COR-L47 (cell line): ENCODE results near the gene PODXL2.
"Not testable (repeated sequence)": the region's sequence is repeated elsewhere in the genome, so short reads cannot be mapped to it uniquely, and the experiment has no call there.

ENCODE experiments used
- DNase-seq: peaks from one replicate; lab custom pipeline; 2025; lab: John Stamatoyannopoulos, UW

PODXL2 gene

GRCh38 chr3:127676456-127676855, 47.5 kb downstream of the PODXL2 start:
- DNase-seq: no peak

GRCh38 chr3:127676921-127677351, 48.0 kb downstream of the PODXL2 start:
- DNase-seq: no peak

GRCh38 chr3:127677541-127678314, 48.7 kb downstream of the PODXL2 start:
- DNase-seq: no peak

GRCh38 chr3:127678315-127678599, 49.3 kb downstream of the PODXL2 start:
- DNase-seq: no peak

GRCh38 chr3:127678611-127679533, 49.9 kb downstream of the PODXL2 start:
- no peak for DNase-seq

GRCh38 chr3:127679534-127680145, 50.7 kb downstream of the PODXL2 start:
- no peak for DNase-seq

- DNase-seq: no peak
Measured at GRCh38 chr3:127680146-127680661, 51.2 kb downstream of the PODXL2 start.

GRCh38 chr3:127680798-127681221, 51.8 kb downstream of the PODXL2 start:
- DNase-seq: no peak

GRCh38 chr3:127682175-127682554, 53.2 kb downstream of the PODXL2 start:
- not testable (repeated sequence) for DNase-seq

GRCh38 chr3:127682561-127682960, 53.6 kb downstream of the PODXL2 start:
- no peak for DNase-seq

- DNase-seq: no peak
Measured at GRCh38 chr3:127684871-127685707, 56.1 kb downstream of the PODXL2 start.

GRCh38 chr3:127685708-127686511, 56.9 kb downstream of the PODXL2 start:
- no peak for DNase-seq

- DNase-seq: no peak
Measured at GRCh38 chr3:127686512-127686894, 57.5 kb downstream of the PODXL2 start.

GRCh38 chr3:127687228-127687737, 58.3 kb downstream of the PODXL2 start:
- no peak for DNase-seq

- DNase-seq: no peak
Measured at GRCh38 chr3:127688022-127688415, 59.0 kb downstream of the PODXL2 start.

GRCh38 chr3:127688416-127689265, 59.7 kb downstream of the PODXL2 start:
- DNase-seq: no peak

- no peak for DNase-seq
Measured at GRCh38 chr3:127689266-127689860, 60.4 kb downstream of the PODXL2 start.

GRCh38 chr3:127690106-127690505, 61.1 kb downstream of the PODXL2 start:
- DNase-seq: no peak

- peak; percentile 35 for DNase-seq
Measured at GRCh38 chr3:127690823-127691452, 62.0 kb downstream of the PODXL2 start.
